Smooth muscle cell (in vitro differentiated cells): ENCODE measurements around the gene TPX2. TPM values are rescaled to one million over a fixed set of nuclear protein-coding genes. Genes with fewer than 3 reads are reported as not detected.

Experiments
- DNase-seq: peaks from one replicate; lab custom pipeline; 2025; ENCODE audit not compliant: unreplicated experiment; lab: John Stamatoyannopoulos, UW
- H2AFZ ChIP-seq: fragments of 200-600 bp; sonication (generic); 2 replicates; pipeline ENCODE4 v1.6.0; 2016; ENCODE audit warnings: antibody characterized with exemption, low read depth, mild to moderate bottlenecking
- H3F3A ChIP-seq: fragments of 200-600 bp; sonication (generic); 2 replicates; pipeline ENCODE4 v1.6.0; 2017; ENCODE audit warnings: antibody characterized with exemption, low read depth
- H3K27ac ChIP-seq: fragments of 200-600 bp; sonication (generic); 2 replicates; pipeline ENCODE4 v1.5.1; 2016; ENCODE audit warnings: low read depth, mild to moderate bottlenecking
- H3K27me3 ChIP-seq: fragments of 200-600 bp; sonication (generic); 2 replicates; pipeline ENCODE4 v1.6.1; 2016; ENCODE audit warnings: low read depth, mild to moderate bottlenecking
- H3K36me3 ChIP-seq: fragments of 200-600 bp; sonication (generic); 2 replicates; pipeline ENCODE4 v1.5.1; 2016; ENCODE audit warnings: low read depth
- H3K4me1 ChIP-seq: fragments of 200-600 bp; sonication (generic); 2 replicates; pipeline ENCODE4 v1.5.1; 2016; ENCODE audit warnings: low read depth
- H3K4me2 ChIP-seq: fragments of 200-600 bp; sonication (generic); 2 replicates; pipeline ENCODE4 v1.6.0; 2016; ENCODE audit warnings: mild to moderate bottlenecking
- H3K4me3 ChIP-seq: fragments of 200-600 bp; sonication (generic); 2 replicates; pipeline ENCODE4 v1.5.1; 2016; ENCODE audit warnings: mild to moderate bottlenecking
- H3K79me2 ChIP-seq: fragments of 200-600 bp; sonication (generic); 2 replicates; pipeline ENCODE4 v1.6.0; 2016; ENCODE audit warnings: low read depth, mild to moderate bottlenecking
- H3K9ac ChIP-seq: fragments of 200-600 bp; sonication (generic); 2 replicates; pipeline ENCODE4 v1.6.0; 2016; ENCODE audit warnings: low read depth
- H3K9me3 ChIP-seq: fragments of 200-600 bp; sonication (generic); replicated peaks from 2 replicates; pipeline ENCODE4 v1.5.1; 2016; ENCODE audit warnings: low read depth
- H4K20me1 ChIP-seq: fragments of 200-600 bp; sonication (generic); 2 replicates; pipeline ENCODE4 v1.6.0; 2016; ENCODE audit warnings: low read depth
- WGBS: methylation state at CpG from one replicate; pipeline ENCODE4 v1.1.7; 2016; ENCODE audit warnings: low lambda C conversion rate; 5-methylcytosine and 5-hydroxymethylcytosine counted together
- polyA plus RNA-seq: library from polyadenylated mRNA; unstranded; fragments of >200 nt; fragmentation: Nextera tagmentation; extraction: Ambion mirVana; gene quantifications from 2 replicates; pipeline ENCODE4 v1.2.1, GENCODE V29; 2016
- total RNA-seq: library from RNA; depleted of rRNA; stranded (reverse); fragments of >200 nt; gene quantifications from 2 replicates; pipeline ENCODE4 v1.2.3, GENCODE V29; 2014
- TF ChIP-seq, protein P1 (sequence below): fragments of 200-600 bp; sonication (generic); IDR thresholded peaks from 2 replicates; pipeline ENCODE4 v1.5.1; 2017; ENCODE audit warnings: borderline replicate concordance, mild to moderate bottlenecking, antibody characterized with exemption; ENCODE audit not compliant: insufficient read depth, poor library complexity, severe bottlenecking

TPX2 gene
- total and polyA plus RNA-seq, 2 experiments from 2014 or later = 21.7 to 24.5 TPM

DNA sequence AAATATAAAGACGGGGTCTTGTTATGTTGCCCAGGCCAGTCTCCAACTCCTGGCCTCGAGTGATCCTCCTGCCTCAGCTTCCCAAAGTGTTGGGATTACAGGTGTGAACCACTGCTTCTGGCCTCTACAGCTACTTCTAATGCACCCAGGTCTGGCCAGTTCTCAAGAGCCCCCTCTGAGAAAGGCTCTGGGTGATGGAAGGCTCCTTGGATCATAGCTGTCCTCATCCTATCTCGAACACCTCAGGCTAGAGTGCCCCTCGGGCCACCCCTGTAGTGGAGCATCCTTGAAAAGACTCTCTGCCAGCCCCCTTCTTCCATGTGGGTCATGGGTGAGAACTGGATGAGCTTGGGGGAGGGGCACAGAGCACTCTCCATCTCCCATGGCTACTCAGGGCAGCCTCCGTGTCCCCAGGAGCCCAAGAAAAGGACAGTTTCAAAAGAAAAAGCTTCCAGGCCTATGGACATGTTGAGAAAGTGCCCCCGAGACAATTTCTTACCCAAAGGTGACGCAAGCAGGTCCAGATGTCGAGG, 79.4 kb downstream of the TPX2 start:
- H3K36me3 ChIP-seq = no peaks in the 10 kb centered on the region
- no peak overlapping the region for H3K27ac ChIP-seq
- H3K9me3 ChIP-seq = no peaks in the 10 kb centered on the region
- DNase-seq = no peak
- H3K4me1 ChIP-seq = no peaks in the 10 kb centered on the region
- no peak overlapping the region for H2AFZ ChIP-seq
- no peaks in the 10 kb centered on the region for H3F3A ChIP-seq
- no peak overlapping the region for H3K9ac ChIP-seq
- 91% methylated on average over 8 of the region's 8 CpGs for WGBS
- TF ChIP-seq, protein P1, sequence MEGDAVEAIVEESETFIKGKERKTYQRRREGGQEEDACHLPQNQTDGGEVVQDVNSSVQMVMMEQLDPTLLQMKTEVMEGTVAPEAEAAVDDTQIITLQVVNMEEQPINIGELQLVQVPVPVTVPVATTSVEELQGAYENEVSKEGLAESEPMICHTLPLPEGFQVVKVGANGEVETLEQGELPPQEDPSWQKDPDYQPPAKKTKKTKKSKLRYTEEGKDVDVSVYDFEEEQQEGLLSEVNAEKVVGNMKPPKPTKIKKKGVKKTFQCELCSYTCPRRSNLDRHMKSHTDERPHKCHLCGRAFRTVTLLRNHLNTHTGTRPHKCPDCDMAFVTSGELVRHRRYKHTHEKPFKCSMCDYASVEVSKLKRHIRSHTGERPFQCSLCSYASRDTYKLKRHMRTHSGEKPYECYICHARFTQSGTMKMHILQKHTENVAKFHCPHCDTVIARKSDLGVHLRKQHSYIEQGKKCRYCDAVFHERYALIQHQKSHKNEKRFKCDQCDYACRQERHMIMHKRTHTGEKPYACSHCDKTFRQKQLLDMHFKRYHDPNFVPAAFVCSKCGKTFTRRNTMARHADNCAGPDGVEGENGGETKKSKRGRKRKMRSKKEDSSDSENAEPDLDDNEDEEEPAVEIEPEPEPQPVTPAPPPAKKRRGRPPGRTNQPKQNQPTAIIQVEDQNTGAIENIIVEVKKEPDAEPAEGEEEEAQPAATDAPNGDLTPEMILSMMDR = no peak
- H3K27me3 ChIP-seq = no peaks in the 10 kb centered on the region
- H3K4me2 ChIP-seq = no peak overlapping the region
- H3K79me2 ChIP-seq = no peaks in the 10 kb centered on the region
- no peak overlapping the region for H3K4me3 ChIP-seq
- no peaks in the 10 kb centered on the region for H4K20me1 ChIP-seq

DNA sequence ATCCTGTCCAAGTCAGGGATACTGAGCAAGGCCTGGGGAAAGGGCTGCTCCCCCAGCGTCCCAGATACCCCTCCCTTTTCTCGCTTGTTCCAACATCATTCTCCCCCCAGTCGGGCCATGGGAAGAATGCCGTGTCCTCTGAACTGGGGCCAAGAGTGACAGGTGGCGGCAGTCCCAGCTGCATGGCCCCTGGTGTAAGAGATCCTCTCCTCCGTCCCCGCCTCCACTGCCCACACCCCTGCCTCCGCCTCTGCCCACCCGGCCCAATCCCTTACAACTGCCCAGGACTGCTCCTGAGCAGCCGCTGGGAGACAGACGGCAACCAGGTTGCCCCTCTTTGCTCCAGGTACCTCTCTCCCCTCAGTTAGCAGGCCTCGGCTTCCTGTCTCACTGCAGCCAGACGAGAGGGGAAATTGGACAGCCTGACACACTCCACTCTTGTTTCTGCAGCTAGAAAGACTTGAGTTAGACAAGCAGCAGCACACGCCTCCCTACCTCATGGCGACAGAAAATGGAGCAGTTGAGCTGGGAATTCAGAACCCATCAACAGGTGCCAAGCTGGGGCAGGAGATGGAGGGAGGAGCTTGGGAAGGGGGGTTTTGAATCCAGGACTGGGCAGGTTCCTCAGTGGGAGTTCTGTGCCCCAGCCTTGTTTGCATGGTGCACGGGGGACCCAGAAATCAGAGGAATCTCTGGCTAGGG, 80.1 kb downstream of the TPX2 start, which contains the start of gene MYLK2:
MYLK2 (plus strand) TSS at position 274 of the 702 bp plus-strand sequence; CDS start at position 499, 225 bp downstream.
- H3K27me3 ChIP-seq = no peaks in the 10 kb centered on the region
- H3K4me3 ChIP-seq = no peak within 1 kb of the TSS
- no peaks in the 10 kb centered on the region for H3K4me1 ChIP-seq
- H3F3A ChIP-seq = no peaks in the 10 kb centered on the region
- DNase-seq = no peak
- H3K9me3 ChIP-seq = no peaks in the 10 kb centered on the region
- H4K20me1 ChIP-seq = no peaks in the 10 kb centered on the region
- 87% methylated on average over 16 of the region's 16 CpGs for WGBS
- no peak within 1 kb of the TSS for H3K9ac ChIP-seq
- H2AFZ ChIP-seq = no peak within 1 kb of the TSS
- H3K4me2 ChIP-seq = no peak within 1 kb of the TSS
- no peaks in the 10 kb centered on the region for H3K36me3 ChIP-seq
- H3K27ac ChIP-seq = no peak within 1 kb of the TSS
- H3K79me2 ChIP-seq = no peaks in the 10 kb centered on the region
- TF ChIP-seq, protein P1 = no peak

DNA sequence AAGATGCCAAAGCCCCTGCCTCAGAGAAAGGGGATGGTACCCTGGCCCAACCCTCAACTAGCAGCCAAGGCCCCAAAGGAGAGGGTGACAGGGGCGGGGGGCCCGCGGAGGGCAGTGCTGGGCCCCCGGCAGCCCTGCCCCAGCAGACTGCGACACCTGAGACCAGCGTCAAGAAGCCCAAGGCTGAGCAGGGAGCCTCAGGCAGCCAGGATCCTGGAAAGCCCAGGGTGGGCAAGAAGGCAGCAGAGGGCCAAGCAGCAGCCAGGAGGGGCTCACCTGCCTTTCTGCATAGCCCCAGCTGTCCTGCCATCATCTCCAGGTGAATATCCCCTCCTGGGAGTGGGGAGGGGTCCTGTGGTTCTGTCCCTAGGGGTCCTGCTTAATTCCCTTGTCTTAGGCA, 81.1 kb downstream of the TPX2 start:
- WGBS = 85% methylated on average over 6 of the region's 6 CpGs
- DNase-seq = no peak
- no peaks in the 10 kb centered on the region for H3K27me3 ChIP-seq
- H4K20me1 ChIP-seq = no peaks in the 10 kb centered on the region
- H3K27ac ChIP-seq = no peak overlapping the region
- H3K9ac ChIP-seq = no peak overlapping the region
- no peak overlapping the region for H3K4me3 ChIP-seq
- H3F3A ChIP-seq = no peaks in the 10 kb centered on the region
- H3K79me2 ChIP-seq = no peaks in the 10 kb centered on the region
- H2AFZ ChIP-seq = no peak overlapping the region
- no peaks in the 10 kb centered on the region for H3K9me3 ChIP-seq
- H3K4me2 ChIP-seq = no peak overlapping the region
- TF ChIP-seq, protein P1 = no peak
- H3K4me1 ChIP-seq = no peaks in the 10 kb centered on the region
- H3K36me3 ChIP-seq = no peaks in the 10 kb centered on the region
